Heart right ventricle (tissue), 16 donors: ENCODE results near the gene MTMR1. TPM values are rescaled to one million over a fixed set of nuclear protein-coding genes. Genes with fewer than 3 reads are reported as not detected.

ENCODE experiments used
- ATAC-seq, 8 donors: fragments of 200-7000 bp; cut with Tn5 transposase; one replicate each; pipeline ENCODE4 v1.9.1; 2020; ENCODE audit warnings: mild to moderate bottlenecking in 8 of 8, moderate library complexity in 8 of 8, moderate number of reproducible peaks in 1 of 8
- DNase-seq, 2 donors: peaks; one replicate each; pipeline ENCODE4 v3.0.0-alpha.2; 2020
- H3K27ac ChIP-seq, 10 donors: fragments of 200-600 bp; sonication (generic) in 2 of 10; one replicate each; pipeline versions ENCODE4 v1.5.0 to v1.8.0; 2020 to 2022; ENCODE audit warnings: mild to moderate bottlenecking in 3 of 10
- H3K27me3 ChIP-seq, 7 donors: fragments of 200-600 bp; one replicate each; pipeline ENCODE4 v1.8.0; 2021 to 2022; ENCODE audit warnings: mild to moderate bottlenecking in 2 of 7
- H3K36me3 ChIP-seq, 9 donors: fragments of 200-600 bp; sonication (generic) in 1 of 9; one replicate each; pipeline versions ENCODE4 v1.5.0 to v1.8.0; 2020 to 2022; ENCODE audit warnings: mild to moderate bottlenecking in 2 of 9
- H3K4me1 ChIP-seq, 9 donors: fragments of 200-600 bp; sonication (generic) in 1 of 9; one replicate each; pipeline versions ENCODE4 v1.5.0 to v1.8.0; 2020 to 2022; ENCODE audit warnings: mild to moderate bottlenecking in 4 of 9
- H3K4me3 ChIP-seq, 10 donors: fragments of 200-600 bp; sonication (generic) in 2 of 10; one replicate each; pipeline versions ENCODE4 v1.5.0 to v1.8.0; 2020 to 2022; ENCODE audit warnings: mild to moderate bottlenecking in 7 of 10, moderate library complexity in 2 of 10
- H3K9me3 ChIP-seq, 11 donors: fragments of 200-600 bp in 10 of 11; sonication (generic) in 2 of 11; one replicate each; pipeline versions ENCODE4 v1.5.0 to v1.8.0; 2013 to 2022; ENCODE audit warnings: mild to moderate bottlenecking in 2 of 11, control low read depth in 1 of 11, moderate library complexity in 1 of 11
- CTCF ChIP-seq, 9 donors: fragments of 200-600 bp; sonication (generic) in 2 of 9; IDR thresholded peaks; one replicate each; pipeline versions ENCODE4 v1.5.0 to v1.8.0; 2021 to 2022; ENCODE audit warnings: antibody characterized with exemption in 9 of 9, mild to moderate bottlenecking in 5 of 9, moderate library complexity in 1 of 9
- WGBS, 2 donors: extraction: QIAGEN DNeasy Blood & Tissue Kit; methylation state at CpG; one replicate each; pipeline ENCODE4 v1.1.7; 2013; ENCODE audit warnings: inconsistent platforms in 1 of 2; 5-methylcytosine and 5-hydroxymethylcytosine counted together
- intact Hi-C, 10 donors: fragments of 100-400 bp; cut with DNase I; formaldehyde crosslinking; loops; one replicate each; pipeline versions ENCODE4 v1.11.1 to v1.14.2; 2022
- polyA plus RNA-seq, 2 donors: library from polyadenylated mRNA; stranded (reverse); fragments of 200-250 nt; gene quantifications; one replicate each; pipeline ENCODE4 v1.2.3, GENCODE V29; 2013
- total RNA-seq, 10 donors: library from RNA; stranded (reverse); fragmentation: NEBNext Ultra II Directional in 3 of 10; extraction: Animal tissue kit (Norgen Biotek cat#: 25700) in 3 of 10; gene quantifications; one replicate each; pipeline versions ENCODE4 v1.2.1 to v1.2.4, GENCODE V29; 2021 to 2023
- donor health status: Arrhythmogenic right ventricular cardiomyopathy.
- donor health status: ischemic (EF 13 %, LVEDD 7.1; RV severe dilation, severe dysfunction).
- donor health status: healthy with polysubstance abuse.
- donor health status: DM: no; HTN: yes; CAD: no.
- donor health status: DM: no; HTN: no; CAD: no.
- donor health status: ischemic (EF 25% LVEDD 6.9; RV normal size, moderate dysfunction).
- donor health status: ischemic (EF 25% LVEDD 5.7; RV mildly dilated, moderate dysfunction).
- donor health status: healthy.
- donor health status: DM: yes; HTN: yes; CAD: no.
- donor health status: Ischemic cardiomyopathy.
- donor health status: ischemic (EF 35%, LVEDD 5.7; RV mildly dilated, moderate dysfunction).
- donor health status: nonischemic (EF 11% LVEDD 7.7; RV severe dilation, severe dysfunction).
- donor health status: DM: yes; HTN: yes; CAD: no.
- donor health status: PGD.
- donor health status: ischemic (EF 29% LVEDD 5.4; RV normal size, mild dysfunction).
- donor health status: nonischemic (EF 23%, LVEDD 6.1; RV moderate dilation, normal function).

MTMR1 gene
- total and polyA plus RNA-seq, 12 donors = 5.6 to 24.9 (median 19.2) TPM

DNA sequence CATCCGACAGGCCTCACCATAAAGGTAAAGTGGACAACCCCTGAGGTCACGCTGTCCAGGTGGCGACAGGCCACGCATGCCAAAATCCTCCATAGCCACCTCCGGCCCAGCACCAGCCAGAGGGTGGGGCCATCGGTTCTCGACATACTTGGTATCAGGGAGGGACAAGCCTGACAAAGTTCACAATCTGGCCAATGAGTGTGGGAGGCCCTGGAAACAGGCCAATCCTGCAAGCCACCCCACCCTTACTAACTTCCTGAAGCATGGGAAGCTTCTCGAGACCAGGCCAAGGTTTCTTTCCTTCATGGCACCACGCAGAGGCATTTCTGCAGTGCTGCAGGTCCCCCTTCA lies 73.8 kb downstream of the MTMR1 start:
- intact Hi-C loops = no loop called here

GRCh38 chrX:150767475-150768131 lies 74.4 kb downstream of the MTMR1 start:
- H3K27me3 ChIP-seq = no peaks in the 10 kb centered on the region
- no peak for TF ChIP-seq CTCF (IDR thresholded peaks at IDR 0.05)
- no peak overlapping the region for H3K4me3 ChIP-seq
- DNase-seq = no peak
- ATAC-seq = peak in 3 of 8 donors; percentile 22 to 28 (median 25)
- H3K36me3 ChIP-seq = peaks cover 0 to 15% (median 0%) of the 10 kb centered on the region in 9 donors
- intact Hi-C loops = no loop called here
- 65 to 70% methylated on average over 17 of the region's 17 CpGs for WGBS, 2 donors
- no peak overlapping the region for H3K27ac ChIP-seq
- peaks cover 0 to 16% (median 10%) of the 10 kb centered on the region in 9 donors for H3K4me1 ChIP-seq
- H3K9me3 ChIP-seq = no peaks in the 10 kb centered on the region

More for the DNA sequence above, 73.8 kb downstream of the MTMR1 start:
- peaks cover 0 to 15% (median 0%) of the 10 kb centered on the region in 9 donors for H3K36me3 ChIP-seq
- no peak overlapping the region for H3K4me3 ChIP-seq
- H3K9me3 ChIP-seq = no peaks in the 10 kb centered on the region
- no peak for TF ChIP-seq CTCF (IDR thresholded peaks at IDR 0.05)
- H3K27ac ChIP-seq = no peak overlapping the region
- peaks cover 0 to 16% (median 10%) of the 10 kb centered on the region in 9 donors for H3K4me1 ChIP-seq
- H3K27me3 ChIP-seq = no peaks in the 10 kb centered on the region
- ATAC-seq = peak in 7 of 8 donors; percentile 45 to 64 (median 50)
- WGBS, 2 donors = 42 to 51% methylated on average over 8 to 9 of the region's 9 CpGs
- peak; percentile 23 for DNase-seq

GRCh38 chrX:150768132-150768485 lies 74.9 kb downstream of the MTMR1 start:
- intact Hi-C loops = no loop called here
- 72 to 92% methylated on average over 10 of the region's 10 CpGs for WGBS, 2 donors
- TF ChIP-seq CTCF (IDR thresholded peaks at IDR 0.05) = no peak
- H3K36me3 ChIP-seq = peaks cover 0 to 15% (median 0%) of the 10 kb centered on the region in 9 donors
- ATAC-seq = no peak
- peaks cover 0 to 16% (median 10%) of the 10 kb centered on the region in 9 donors for H3K4me1 ChIP-seq
- no peak overlapping the region for H3K27ac ChIP-seq
- no peak for DNase-seq
- H3K27me3 ChIP-seq = no peaks in the 10 kb centered on the region
- no peak overlapping the region for H3K4me3 ChIP-seq
- no peaks in the 10 kb centered on the region for H3K9me3 ChIP-seq

DNA sequence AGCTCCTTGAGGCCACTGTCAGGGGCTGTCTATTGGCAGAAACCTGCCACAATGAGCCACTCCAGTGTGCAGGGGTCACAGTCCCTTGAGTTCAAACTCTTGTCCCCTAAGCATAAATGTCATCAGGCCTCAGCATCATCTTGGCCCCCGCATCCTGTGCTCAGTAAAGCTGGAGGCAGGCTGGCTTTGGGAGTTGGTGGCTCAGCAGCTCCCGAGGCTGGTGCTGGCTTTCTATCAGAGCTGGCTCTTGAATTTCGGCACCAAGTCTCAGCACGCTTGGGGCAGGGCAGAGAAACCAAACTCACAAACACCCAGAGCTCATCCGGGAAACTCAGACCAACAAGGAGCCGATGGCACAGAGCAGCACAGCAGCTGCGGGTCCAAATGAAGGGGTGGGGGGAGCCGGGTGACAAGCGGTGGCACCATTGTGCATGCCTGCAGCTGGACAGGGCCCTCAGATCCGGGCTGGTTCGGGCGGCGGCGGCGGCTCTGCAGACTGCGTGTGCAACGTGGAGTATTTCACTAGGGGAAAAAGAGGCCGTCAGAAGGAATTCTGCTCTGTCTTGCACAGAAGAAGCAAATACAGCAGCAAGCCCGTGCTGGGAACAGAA lies 75.5 kb downstream of the MTMR1 start:
- Histone ChIP-seq H3K27me3 (no peaks in the 10 kb centered on the region), H3K9me3 (no peaks in the 10 kb centered on the region), H3K36me3 (peaks cover 0 to 15% (median 0%) of the 10 kb centered on the region in 9 donors), H3K4me3 (no peak overlapping the region), H3K27ac (no peak overlapping the region), H3K4me1 (peaks cover 0 to 16% (median 10%) of the 10 kb centered on the region in 9 donors)
- intact Hi-C loops = no loop called here
- WGBS, 2 donors = 86 to 95% methylated on average over 11 to 19 of the region's 19 CpGs
- DNase-seq (no peak), ATAC-seq (no peak)
- no peak for TF ChIP-seq CTCF (IDR thresholded peaks at IDR 0.05)
